T-helper 1 cell (primary cell): ENCODE measurements around the gene SS18L1.

Experiments
- DNase-seq, 5 donors: peaks; one replicate each; pipeline ENCODE4 v3.0.0-alpha.2; 2012 to 2020

Gene SS18L1

DNA sequence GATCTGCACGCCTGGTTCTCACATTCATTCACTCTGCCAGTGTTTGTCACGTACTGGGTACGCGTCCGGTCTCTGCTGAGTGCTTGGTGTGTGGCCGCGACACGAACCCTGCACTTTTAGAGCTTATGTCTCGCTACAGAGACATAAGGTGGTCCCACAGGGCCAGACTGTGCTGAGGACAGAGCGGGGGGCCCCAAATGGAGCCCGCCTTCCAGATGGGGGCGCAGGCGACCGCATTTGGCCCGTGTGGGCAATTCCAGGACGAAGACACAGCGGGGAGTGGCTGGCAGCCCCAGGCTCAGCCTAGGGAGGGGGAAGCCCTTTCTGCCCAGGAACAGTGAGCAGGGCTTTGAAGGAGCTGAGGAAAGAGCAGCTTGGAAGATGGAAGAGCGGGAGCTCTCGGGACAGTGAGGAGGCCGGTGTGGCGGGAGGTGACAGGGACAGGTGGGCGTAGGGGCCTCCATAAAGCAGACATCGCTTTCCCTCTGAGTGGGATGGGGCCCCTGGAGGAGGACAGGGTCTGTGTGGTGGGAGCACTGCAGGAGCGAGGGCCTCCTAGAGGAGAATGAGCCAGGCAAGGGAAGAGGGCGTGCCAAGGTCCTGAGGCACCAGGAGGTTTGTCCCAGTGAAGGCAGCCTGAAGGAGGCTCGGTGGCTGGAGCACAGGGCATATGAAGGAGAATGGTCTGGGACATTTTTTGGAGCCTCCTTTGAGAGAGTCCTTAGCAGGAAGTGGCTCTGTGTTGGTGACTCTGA, 31.5 kb downstream of the SS18L1 start:
- no peak for DNase-seq

DNA sequence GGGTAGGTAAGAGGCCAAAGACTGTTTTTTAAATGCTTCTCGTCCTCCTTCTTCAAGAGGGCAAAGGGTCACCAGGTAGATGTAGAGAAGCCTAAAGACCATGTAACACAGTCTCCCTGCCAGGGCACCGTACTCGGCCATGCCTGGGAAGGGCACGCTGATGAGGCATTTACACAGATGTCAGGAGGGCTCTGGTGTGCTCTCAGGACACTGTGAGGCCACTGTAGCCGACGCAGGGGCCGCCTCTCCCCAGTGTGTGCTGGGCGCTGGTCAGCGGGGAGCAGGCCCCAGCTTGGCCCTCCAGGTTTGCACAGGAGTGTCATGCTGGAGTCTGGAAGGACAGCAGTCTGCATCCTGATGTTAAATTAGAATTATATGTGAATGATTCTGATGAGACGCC, 32.1 kb downstream of the SS18L1 start:
- no peak for DNase-seq

GRCh38 chr20:62176866-62177265, 33.3 kb downstream of the SS18L1 start:
- no peak for DNase-seq

GRCh38 chr20:62177307-62177706, 33.7 kb downstream of the SS18L1 start:
- DNase-seq = no peak

DNA sequence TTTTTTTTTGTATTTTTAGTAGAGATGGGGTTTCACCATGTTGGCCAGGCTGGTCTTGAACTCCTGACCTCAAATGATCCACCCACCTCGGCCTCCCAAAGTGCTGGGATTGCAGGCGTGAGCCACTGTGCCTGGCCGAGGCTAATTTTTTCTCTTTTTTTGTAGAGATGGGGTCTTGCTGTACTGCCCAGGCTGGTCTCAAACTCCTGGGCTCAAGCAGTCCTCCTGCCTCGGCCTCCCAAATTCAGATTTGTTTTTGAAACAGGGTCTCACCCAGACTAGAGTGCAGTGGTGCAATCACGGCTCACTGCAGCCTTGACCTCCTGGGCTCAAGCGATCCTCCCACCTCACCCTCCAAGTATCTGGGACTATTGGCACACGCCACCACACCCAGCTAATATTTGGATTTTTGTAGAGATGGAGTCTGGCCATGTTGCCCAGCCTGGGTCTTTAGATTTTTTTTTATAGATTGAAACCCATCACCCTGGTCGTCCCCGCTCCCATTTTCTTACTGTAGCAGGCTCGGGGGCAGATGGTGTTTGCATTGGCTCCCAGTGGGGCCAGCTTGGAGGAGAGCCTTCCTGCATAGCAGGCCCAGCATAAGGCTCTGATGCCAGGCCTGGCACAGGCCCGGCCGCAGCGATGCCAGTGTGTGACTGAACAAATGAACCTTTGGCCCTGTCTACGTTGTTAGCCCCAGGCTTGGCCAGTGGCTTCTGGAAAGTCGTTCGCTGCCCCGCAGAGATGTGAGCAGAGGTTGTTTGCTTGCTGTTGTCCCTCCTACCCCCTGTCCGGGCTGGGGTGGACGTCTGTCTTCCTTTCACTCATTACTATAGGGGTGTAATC, 35.0 kb downstream of the SS18L1 start:
- no peak for DNase-seq

GRCh38 chr20:62179162-62179504, 35.6 kb downstream of the SS18L1 start:
- DNase-seq = no peak

DNA sequence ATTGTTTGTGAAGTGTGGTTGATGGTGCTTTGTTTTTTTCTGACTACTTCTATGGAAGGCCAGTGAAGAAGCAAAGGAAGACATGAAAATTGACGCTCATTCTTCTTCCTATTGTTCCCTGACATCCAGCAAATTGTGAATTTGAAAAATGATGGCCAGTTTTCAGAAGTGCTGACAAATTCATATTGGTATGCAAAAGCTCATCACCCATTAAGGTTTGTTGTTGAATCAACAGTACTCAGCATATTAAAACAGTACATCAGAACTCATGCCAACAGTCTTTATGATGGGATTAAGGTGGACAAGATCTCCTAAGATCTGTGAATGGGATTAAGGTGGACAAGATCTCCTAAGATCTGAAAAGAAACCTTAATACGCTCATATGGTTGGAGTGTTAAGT, 38.2 kb downstream of the SS18L1 start:
- DNase-seq = no peak

- peak; percentile 87 to 97 (median 93) for DNase-seq
These were observed 39.2 kb downstream of the SS18L1 start, which contains the start of gene MTG2 for GRCh38 chr20:62182469-62183425. MTG2 (plus strand) TSS chr20:62183028; CDS start chr20:62193421, 10,393 bp downstream.

DNA sequence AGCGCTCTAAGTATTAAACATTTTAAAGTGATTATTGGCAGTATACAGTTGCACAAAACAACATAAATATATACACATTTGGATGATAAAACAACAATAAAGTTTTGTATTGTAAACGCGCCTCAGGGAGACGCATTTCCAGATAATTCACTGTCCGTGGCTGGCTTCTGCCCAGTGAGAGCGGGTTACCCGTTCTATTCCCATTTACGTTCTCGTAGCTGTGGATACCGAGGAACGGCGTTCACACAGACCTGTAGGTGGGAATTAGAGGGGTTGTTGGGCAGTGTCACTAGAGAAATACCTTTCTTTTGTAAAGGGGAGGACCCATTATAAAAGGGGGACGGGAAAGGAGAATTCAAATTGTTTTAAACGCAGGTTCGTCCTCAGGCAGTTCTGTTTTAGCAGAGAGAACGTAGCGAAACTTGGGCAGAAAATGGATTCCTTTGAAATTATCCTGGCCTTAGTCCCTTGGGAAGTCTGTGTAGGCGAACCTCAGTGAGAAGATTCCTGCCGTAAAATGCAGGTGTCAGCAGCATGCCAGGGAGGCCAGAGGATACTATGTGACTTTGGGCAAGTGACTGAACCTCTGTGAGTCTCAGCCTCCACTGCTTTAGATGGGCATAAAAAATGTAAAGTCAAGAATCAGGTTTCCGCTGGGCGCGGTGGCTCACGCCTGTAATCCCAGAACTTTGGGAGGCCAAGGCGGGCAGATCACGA, 40.0 kb downstream of the SS18L1 start:
- DNase-seq = no peak

DNA sequence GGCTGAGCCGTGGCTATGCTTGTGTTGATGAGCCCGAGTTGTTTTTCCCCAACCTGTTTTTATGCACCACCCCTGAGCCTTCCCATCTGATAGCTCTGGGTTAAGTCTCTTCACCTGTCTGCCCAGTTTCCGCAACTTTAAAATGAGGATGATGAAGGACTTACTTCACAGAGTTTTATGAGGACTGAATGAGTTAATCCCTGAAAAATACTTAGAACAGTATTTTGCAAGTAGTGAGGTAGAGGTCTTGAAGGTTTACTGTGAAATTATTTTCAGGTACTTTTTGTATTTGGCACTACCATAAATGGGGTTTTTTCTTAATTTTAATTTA, 42.5 kb downstream of the SS18L1 start:
- DNase-seq = no peak

DNA sequence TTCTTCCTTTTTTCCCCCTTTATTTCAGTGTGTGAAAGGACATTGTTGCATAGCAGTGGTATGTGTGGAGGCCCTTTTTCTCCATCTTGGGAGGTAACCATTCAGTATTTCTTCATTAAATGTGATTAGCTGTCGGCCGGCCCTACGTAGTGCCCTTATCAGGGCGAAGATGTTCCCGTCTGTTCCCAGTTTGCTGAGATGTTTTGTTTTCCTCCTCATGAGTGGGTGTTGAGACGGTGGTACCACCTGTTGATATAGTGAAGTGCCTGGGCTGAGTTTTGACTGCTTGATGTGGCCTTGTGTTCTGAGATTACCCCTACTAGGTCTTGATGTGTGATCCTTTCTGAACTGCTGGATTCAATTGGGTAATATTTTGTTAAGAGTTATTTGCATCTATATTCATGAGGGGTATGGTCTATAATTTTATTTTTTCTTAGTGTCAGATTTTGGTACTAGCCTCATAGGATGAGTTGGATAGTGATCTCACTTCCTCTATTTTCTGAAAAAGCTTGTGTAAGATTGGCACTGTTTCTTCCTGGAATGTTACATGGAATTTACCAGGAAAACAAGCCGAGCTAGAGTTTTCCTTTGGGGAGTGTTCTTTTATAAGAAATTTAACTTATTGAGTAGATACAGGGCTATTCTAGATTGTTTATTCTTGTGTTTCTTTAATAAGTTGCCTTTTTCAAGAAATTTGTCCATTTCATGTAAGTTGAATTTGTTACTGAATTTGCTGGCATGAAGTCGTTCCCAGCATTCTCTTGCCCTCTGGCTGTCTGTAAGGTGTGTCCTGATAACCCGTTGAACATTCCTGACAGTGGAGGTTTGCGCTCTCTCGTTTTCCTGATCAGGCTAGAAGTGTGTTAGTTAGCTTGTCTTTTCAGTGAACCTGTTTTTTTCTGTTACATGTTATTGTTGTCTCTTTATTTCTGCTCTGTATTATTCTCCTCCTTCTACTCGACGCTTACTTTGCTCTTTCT, 43.6 kb downstream of the SS18L1 start:
- DNase-seq = no peak

DNA sequence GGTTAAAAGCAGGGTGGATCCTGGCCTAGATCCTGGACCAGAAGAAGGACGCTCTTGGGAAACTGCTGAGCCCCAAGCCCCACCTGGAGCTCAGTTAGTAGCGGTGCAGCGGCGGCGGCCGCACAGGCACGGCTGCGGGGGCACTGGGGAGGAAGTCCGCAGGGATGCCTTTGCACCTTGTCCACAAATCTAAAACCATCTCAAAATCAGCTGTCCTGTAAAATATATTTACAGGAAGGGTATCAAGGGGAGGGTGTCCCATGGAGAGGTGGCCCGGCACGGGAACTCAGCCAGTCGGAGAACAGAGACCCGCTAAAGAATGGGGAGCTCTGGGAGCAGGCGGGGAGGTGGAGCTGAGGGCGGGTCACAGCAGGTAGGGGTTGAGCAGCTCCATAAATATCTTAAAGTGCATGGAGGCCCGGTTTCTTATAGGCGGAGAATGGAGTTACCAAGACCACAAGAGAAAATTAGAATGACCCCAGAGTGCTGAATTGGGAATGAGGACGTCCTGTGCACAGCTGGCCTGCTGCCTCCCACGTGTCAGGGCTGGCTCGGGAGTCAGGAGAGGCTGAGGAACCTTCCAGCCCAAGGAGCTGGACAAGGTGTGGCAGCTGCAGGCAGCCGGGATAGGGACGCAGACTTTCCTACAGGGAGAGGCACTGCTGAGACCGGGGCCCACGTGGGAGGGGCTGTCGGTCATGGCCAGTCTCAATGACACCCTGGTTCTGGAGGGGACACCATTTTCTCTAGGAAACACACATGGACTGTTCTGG, 47.3 kb downstream of the SS18L1 start:
- DNase-seq = no peak

GRCh38 chr20:62191781-62192559, 48.4 kb downstream of the SS18L1 start:
- DNase-seq = no peak

DNA sequence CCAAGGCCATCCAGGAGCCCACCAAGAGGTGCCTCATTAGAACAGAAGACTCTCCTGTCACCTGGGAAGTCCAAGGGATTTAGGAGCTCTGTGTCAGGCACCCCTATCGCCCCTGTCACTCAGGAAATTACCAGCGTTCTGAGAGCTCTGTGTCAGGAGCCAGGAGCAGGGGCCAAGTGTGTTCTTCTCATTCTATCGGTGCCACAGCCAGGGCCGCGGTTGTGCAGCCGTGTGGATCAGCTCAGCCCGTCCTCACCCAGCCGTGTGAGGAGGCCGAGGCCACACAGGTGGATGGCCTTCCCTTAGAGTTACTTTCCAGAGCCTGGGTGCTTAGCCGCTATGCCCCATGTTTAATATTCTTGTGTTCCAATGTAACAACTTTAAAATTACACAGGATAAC, 49.1 kb downstream of the SS18L1 start:
- DNase-seq = no peak

GRCh38 chr20:62193079-62194025, 49.8 kb downstream of the SS18L1 start:
- no peak for DNase-seq

- no peak for DNase-seq
These were observed 51.5 kb downstream of the SS18L1 start for GRCh38 chr20:62195075-62195405.

DNA sequence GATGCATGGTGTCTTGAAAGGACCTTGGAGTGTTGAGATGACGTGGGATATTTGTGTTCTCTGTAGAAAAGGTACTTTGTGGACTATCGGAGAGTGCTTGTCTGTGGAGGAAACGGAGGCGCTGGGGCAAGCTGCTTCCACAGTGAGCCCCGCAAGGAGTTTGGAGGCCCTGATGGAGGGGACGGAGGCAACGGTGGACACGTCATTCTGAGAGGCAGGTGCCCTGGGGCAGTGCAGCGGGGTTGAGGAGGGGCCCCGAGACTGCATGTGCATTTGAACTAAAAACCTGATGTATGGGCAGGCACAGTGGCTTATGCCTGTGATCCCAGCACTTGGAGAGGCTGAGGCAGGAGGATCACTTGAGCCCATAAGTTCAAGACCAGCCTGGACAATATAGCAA, 52.2 kb downstream of the SS18L1 start:
- DNase-seq = no peak

- DNase-seq = no peak
These were observed 52.7 kb downstream of the SS18L1 start for GRCh38 chr20:62196286-62196685.
